ENCODE data around the gene RPGR.

RPGR gene

GRCh38 chrX:38326086-38326485 lies 1.2 kb downstream of the RPGR start:
- no peak for DNase-seq

DNA sequence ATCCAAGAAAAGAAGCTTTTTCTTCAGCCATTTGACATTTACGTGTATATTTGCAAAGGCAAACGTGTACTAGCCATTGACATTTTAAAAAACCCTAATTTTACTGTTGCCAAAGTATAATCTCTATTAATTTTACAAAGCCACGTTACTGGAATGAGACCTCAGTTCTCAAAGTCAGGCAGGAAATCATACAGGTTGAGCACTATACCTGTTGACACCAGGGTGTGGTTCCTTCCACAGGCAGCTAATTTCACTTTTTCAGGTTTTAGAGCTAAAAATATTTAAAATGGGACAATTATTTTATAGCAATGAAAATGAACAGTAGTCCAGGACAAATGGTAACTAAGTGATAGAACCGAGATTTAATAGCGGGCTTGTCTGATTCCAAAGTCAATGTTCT lies 6.5 kb downstream of the RPGR start:
- no peak for DNase-seq

DNA sequence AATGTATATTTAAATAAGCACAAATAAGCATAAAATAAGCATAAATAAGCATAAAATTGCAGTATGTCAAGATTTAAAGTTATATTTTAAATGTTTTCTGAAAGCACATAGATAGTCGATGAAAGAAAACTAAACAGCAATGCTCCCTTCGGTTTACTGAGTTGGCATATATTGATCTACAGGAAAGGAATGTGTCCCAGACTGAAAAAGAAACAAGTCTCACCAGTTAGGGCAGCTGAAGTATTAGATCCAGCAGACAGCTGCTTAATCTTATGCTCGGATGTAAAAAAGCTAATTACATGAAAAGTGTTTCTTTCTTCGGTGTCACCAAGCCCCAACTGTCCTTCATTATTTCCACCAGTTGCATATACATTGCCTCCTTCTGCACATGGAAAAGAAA lies 8.7 kb downstream of the RPGR start:
- DNase-seq, result no peak

GRCh38 chrX:38318196-38318595 lies 9.1 kb downstream of the RPGR start:
- no peak for DNase-seq

DNA sequence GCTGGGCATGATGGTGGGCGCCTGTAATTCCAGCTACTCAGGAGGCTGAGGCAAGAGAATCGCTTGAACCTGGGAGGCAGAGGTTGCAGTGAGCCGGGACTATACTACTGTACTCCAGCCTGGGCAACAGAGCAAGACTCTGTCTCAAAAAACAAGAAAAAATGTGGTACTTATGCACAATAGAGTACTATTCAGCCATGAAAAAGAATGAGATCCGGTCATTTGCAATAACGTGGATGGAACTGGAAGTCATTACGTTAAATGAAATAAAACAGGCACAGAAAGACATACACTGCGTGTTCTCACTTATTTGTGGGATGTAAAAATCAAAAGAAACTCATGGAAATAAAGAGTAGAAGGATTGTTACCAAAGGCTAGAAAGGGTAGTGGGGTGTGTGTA lies 12.1 kb downstream of the RPGR start:
- DNase-seq, result no peak

- DNase-seq, result no peak
These were observed 14.1 kb downstream of the RPGR start for GRCh38 chrX:38313190-38313589.

GRCh38 chrX:38312436-38312835 lies 14.9 kb downstream of the RPGR start:
- DNase-seq, result no peak

DNA sequence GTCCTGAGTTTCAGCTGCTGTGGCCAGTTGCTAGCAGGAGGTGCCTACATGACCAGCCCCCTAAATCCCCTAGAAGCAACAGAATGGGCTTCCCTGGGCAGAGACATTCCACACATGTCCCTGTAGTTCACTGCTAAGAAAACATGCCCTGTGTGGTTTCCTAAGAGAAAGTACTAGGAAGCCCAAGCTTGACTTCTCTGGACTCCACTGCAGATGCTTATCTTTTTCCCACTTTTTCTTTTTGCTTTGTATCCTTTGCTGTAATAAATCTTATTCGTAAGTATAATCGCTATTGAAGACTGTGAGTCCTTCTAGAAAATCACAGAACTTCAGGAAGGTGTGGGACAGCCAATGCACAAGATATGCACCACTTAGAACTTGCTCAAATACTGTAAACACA lies 15.6 kb downstream of the RPGR start:
- DNase-seq, result no peak

DNA sequence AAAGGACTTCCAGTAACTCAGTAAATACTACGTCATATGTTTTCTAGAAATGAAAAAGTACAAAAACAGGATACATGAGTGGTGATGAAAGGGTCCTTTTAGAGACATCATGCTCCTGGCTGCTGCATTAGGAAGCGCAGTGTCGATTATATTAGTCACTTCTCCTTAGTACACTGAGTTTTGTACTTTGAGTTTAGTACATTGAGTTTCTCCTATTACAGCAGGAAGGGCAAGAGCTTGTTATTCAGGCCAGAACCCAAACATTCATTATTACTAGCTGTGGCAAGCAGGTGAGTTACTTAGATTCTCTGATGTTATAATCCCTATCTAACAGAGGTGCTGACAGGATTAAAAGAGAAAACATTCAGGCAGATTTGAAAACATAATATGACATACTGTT lies 21.3 kb downstream of the RPGR start:
- DNase-seq, result no peak

DNA sequence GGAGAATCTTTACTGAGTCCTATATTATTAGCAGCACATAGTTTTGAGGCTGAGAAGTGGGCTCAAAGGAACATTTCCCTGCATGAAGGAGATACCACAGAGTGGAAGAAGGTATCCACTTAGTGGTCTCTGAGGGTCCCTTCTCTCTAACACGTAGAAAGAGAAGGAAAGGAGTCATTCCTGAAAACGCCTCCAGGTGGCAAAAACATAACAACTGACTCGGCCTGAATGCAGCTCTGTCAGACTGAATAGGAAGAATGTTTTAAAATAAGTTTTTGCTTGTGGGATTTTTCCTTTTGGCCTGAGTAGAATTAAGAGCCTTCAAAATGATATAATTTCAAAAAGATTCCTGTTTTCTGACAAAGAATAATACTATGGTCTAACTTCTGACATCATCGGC lies 23.3 kb downstream of the RPGR start:
- no peak for DNase-seq

GRCh38 chrX:38293741-38294140 lies 33.6 kb downstream of the RPGR start:
- no peak for DNase-seq

DNA sequence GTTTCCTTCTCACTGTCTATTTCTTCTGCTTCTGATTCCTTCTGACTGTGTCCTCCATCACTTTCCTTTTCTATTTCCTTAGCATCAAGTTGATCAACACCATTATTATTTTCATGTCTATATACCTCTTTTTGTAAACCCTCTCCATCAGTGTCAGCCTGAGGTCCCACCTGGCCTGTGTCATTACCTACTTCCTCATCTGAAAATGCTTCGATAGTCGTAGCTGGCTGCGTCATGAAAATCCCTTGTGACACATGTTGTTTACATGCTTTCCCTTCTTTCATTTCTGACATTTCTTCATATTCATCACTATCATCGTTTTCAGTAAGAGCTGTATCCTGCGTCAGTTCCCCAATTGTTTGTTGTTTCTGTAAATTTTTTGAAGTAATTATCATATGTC lies 39.6 kb downstream of the RPGR start:
- no peak for DNase-seq

DNA sequence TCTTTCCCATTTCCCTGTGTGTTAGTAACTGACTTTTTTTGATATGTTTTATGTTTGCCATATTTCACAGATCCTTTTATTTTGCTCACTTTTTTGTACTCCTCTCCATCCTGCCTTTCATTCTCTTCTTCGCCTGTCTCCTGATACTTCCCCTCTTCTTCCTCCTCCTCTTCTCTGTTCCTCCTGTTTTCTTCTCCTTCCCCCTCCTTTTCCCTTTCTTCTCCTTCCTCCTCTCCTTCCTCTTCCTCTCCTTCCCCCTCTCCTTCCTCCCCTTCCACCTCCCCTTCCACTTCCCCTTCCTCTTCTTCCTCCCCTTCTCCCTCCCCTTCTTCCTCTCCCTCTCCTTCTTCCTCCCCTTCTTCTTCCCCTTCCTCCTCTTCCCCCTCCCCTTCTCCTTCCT lies 41.7 kb downstream of the RPGR start:
- DNase-seq, result no peak

DNA sequence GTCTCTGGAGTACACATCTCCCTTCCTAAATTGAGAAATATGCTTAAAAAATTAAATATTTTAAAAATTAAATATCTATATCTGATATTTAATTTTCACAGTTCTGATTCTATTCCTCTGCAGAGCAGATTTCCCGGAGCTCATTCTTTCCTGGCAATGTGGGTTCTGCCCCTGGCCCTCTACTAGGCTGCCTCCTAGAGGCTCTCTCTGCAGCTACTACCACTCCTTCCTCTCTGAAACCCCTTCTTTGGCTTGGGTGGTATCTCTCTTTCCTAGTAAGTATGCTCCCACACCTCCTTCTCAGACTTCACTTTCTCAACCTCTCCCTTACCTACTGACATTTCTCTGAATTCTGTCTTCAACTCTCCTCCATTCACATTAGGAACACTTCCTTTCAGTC lies 45.3 kb downstream of the RPGR start:
- no peak for DNase-seq

- no peak for DNase-seq
These were observed 48.1 kb downstream of the RPGR start for GRCh38 chrX:38279188-38279587.

- no peak for DNase-seq
These were observed 48.6 kb downstream of the RPGR start for GRCh38 chrX:38278682-38279081.

GRCh38 chrX:38277802-38278201 lies 49.5 kb downstream of the RPGR start:
- DNase-seq, result no peak

- DNase-seq, result no peak
These were observed 50.2 kb downstream of the RPGR start for GRCh38 chrX:38277136-38277535.

DNA sequence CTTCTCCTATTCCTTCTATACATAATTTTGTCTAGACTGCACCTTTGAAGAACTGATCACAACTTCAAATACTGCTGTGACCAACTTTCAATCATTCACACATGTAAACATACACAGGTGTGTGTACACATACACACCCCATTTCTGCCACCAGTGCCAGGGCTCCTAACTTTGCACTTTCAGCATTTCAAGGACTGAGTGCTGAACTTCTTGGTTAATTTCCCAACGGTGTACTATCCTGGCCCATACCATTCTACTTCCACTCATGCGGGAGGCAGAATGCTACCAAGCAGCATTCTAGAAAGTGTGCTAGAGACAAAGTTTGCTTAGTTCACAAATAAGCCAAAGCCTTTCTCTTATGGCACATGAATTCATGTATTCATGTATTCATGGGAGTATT lies 51.2 kb downstream of the RPGR start:
- DNase-seq, result no peak

- DNase-seq, result peak; percentile 0
These were observed 51.7 kb downstream of the RPGR start for GRCh38 chrX:38275615-38276014.

- DNase-seq, result no peak
These were observed 53.9 kb downstream of the RPGR start for GRCh38 chrX:38273453-38273852.

- DNase-seq, result no peak
These were observed 56.1 kb downstream of the RPGR start for GRCh38 chrX:38271154-38271716.

DNA sequence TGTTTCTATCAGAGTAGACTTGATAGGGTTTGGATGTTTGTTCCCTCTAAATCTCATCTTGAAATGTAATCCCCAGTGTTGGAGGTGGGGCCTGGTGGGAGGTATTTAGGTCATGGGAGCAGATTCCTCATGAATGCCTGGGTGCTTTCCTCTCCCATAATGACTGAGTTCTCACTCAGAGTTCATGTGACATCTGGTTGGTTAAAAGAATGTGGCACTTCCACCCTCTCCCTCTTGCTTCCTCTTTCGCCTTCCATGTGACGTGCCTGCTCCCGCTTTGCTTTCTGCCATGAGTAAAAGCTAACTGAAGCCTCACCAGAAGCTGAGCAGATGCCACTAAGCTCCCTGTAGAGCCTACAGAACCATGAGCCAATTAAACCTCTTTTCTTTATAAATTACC lies 59.3 kb downstream of the RPGR start:
- DNase-seq, result no peak

- no peak for DNase-seq
These were observed 64.3 kb downstream of the RPGR start for GRCh38 chrX:38262715-38263620.

GRCh38 chrX:38260231-38260630 lies 67.1 kb downstream of the RPGR start:
- DNase-seq, result no peak
